ENCODE measurements around the gene HOXC13.

- TF ChIP-seq CREB1 (CRISPR knock-in tag; IDR thresholded peaks at IDR 0.05; ENCODE audit: low read depth) (no peak), CTCF (conservative IDR thresholded peaks at IDR 0.05; ENCODE audit: low read depth in 2 of 2) (no peak), EZH2phosphoT487 (IDR thresholded peaks at IDR 0.05; ENCODE audit: unreplicated experiment) (no peak), ETS1 (IDR thresholded peaks at IDR 0.05) (no peak)
These were observed 13.1 kb downstream of the HOXC13 start for GRCh38 chr12:53951577-53952334.

Data from GM23338 (cell line).